SK-N-SH (cell line): ENCODE measurements around the gene THSD8.

ENCODE experiments used
- CHD2 ChIP-seq: fragments of 150-350 bp; IDR thresholded peaks from 2 replicates; pipeline ENCODE4 v1.6.1; 2018; ENCODE audit warnings: low read length; ENCODE audit not compliant: partially characterized antibody
- CTCF ChIP-seq: fragments of 200-600 bp; sonication (generic); IDR thresholded peaks from 2 replicates; pipeline ENCODE4 v1.6.1; 2017; ENCODE audit warnings: antibody characterized with exemption, mild to moderate bottlenecking, moderate library complexity
- ELF1 ChIP-seq: IDR thresholded peaks from 2 replicates; pipeline ENCODE4 v1.4.0; 2012
- EP300 ChIP-seq, 2 experiments: IDR thresholded peaks; 2 replicates each; pipeline versions ENCODE4 v1.4.0 to v1.6.1; 2012; ENCODE audit warnings: borderline replicate concordance in 1 of 2, low read depth in 1 of 2, low read length in 1 of 2
- FOXJ3 ChIP-seq: sonication (generic); formaldehyde crosslinking; IDR thresholded peaks from 2 replicates; pipeline ENCODE4 v1.5.1; 2020; ENCODE audit warnings: mild to moderate bottlenecking, missing genetic modification reagents
- NRF1 ChIP-seq: IDR thresholded peaks from 2 replicates; pipeline ENCODE4 v1.6.1; 2012; ENCODE audit warnings: low read depth, mild to moderate bottlenecking, low read length
- POLR2AphosphoS5 ChIP-seq: IDR thresholded peaks from 2 replicates; pipeline ENCODE4 v1.6.1; 2012; ENCODE audit warnings: low read depth, low read length
- RFX5 ChIP-seq: IDR thresholded peaks from 2 replicates; pipeline ENCODE4 v1.6.1; 2012; ENCODE audit warnings: mild to moderate bottlenecking, improper control_type of control experiment, low read length
- TAF1 ChIP-seq: IDR thresholded peaks from 2 replicates; pipeline ENCODE4 v1.6.1; 2012; ENCODE audit warnings: low read depth, mild to moderate bottlenecking, low read length, moderate library complexity, borderline replicate concordance
- TCF12 ChIP-seq: IDR thresholded peaks from 2 replicates; pipeline ENCODE4 v1.4.0; 2012
- USF1 ChIP-seq: IDR thresholded peaks from 2 replicates; pipeline ENCODE4 v1.4.0; 2012; ENCODE audit warnings: low read depth, borderline replicate concordance
- YY1 ChIP-seq: IDR thresholded peaks from 2 replicates; pipeline ENCODE4 v1.4.0; 2012; ENCODE audit warnings: low read depth, mild to moderate bottlenecking

- TF ChIP-seq POLR2AphosphoS5 (peak; percentile 67), CHD2 (peak; percentile 66), TAF1 (peak; percentile 61; the same call in 1 of the 2 replicates), CTCF (no peak; the same call in 1 of the 2 replicates), RFX5 (no peak), FOXJ3 (no peak), ELF1 (peak; percentile 56; the same call in 1 of the 2 replicates), YY1 (peak; percentile 82), TCF12 (no peak), USF1 (no peak), NRF1 (no peak), EP300 (IDR thresholded peaks at IDR 0.05; ENCODE audit: borderline replicate concordance in 1 of 2, low read depth in 1 of 2, low read length in 1 of 2) (no peak; a peak in 1 of 4 replicates)
Measured at GRCh38 chr19:12806242-12807081, 4.6 kb downstream of the THSD8 start, which contains the start of gene RNASEH2A.
